H9 (cell line): ENCODE data around the gene KATNIP. TPM values are rescaled to one million over a fixed set of nuclear protein-coding genes. Genes with fewer than 3 reads are reported as not detected.

Experiments
- DNase-seq: peaks from one replicate; pipeline ENCODE4 v3.0.0-alpha.2; 2017
- H2AFZ ChIP-seq: one replicate; pipeline ENCODE4 v1.6.1; 2013; ENCODE audit warnings: mild to moderate bottlenecking, low read length, control low read depth, moderate library complexity
- H2AK5ac ChIP-seq: 2 replicates; pipeline ENCODE4 v1.6.1; 2013; ENCODE audit warnings: low read length, control low read depth, mixed read lengths; ENCODE audit not compliant: insufficient read length
- H2BK120ac ChIP-seq: one replicate; pipeline ENCODE4 v1.6.1; 2013; ENCODE audit warnings: low read depth, mild to moderate bottlenecking, low read length, control low read depth, inconsistent platforms; ENCODE audit not compliant: poor library complexity, severe bottlenecking
- H2BK12ac ChIP-seq: 2 replicates; pipeline ENCODE4 v1.6.1; 2013; ENCODE audit warnings: low read length, control low read depth, mixed read lengths, low read depth; ENCODE audit not compliant: insufficient read length
- H2BK15ac ChIP-seq: 2 replicates; pipeline ENCODE4 v1.6.1; 2013; ENCODE audit warnings: low read depth, low read length, control low read depth
- H2BK20ac ChIP-seq: one replicate; pipeline ENCODE4 v1.6.1; 2013; ENCODE audit warnings: low read depth, mild to moderate bottlenecking, low read length, control low read depth, inconsistent platforms; ENCODE audit not compliant: poor library complexity, severe bottlenecking
- H2BK5ac ChIP-seq: 2 replicates; pipeline ENCODE4 v1.6.1; 2013; ENCODE audit warnings: low read length, control low read depth, mixed read lengths; ENCODE audit not compliant: insufficient read length
- H3K14ac ChIP-seq: 2 replicates; pipeline ENCODE4 v1.6.1; 2013; ENCODE audit warnings: low read length, control low read depth; ENCODE audit not compliant: insufficient read depth
- H3K18ac ChIP-seq: 2 replicates; pipeline ENCODE4 v1.6.1; 2013; ENCODE audit warnings: low read depth, mild to moderate bottlenecking, mixed read lengths, low read length, control low read depth; ENCODE audit not compliant: insufficient read length
- H3K23ac ChIP-seq: 2 replicates; pipeline ENCODE4 v1.6.1; 2013; ENCODE audit warnings: low read length, control low read depth, mixed read lengths, low read depth; ENCODE audit not compliant: insufficient read length
- H3K23me2 ChIP-seq: 2 replicates; pipeline ENCODE4 v1.6.1; 2013; ENCODE audit warnings: low read depth, mild to moderate bottlenecking, mixed read lengths, low read length, control low read depth; ENCODE audit not compliant: insufficient read length, poor library complexity, severe bottlenecking
- H3K27ac ChIP-seq: 2 replicates; pipeline ENCODE4 v1.5.1; 2013; ENCODE audit warnings: low read length, control low read depth, mixed read lengths, low read depth; ENCODE audit not compliant: insufficient read length
- H3K27me3 ChIP-seq: 2 replicates; pipeline ENCODE4 v1.6.1; 2013; ENCODE audit warnings: low read length, control low read depth, inconsistent platforms; ENCODE audit not compliant: insufficient read depth
- H3K4ac ChIP-seq: 2 replicates; pipeline ENCODE4 v1.6.1; 2013; ENCODE audit warnings: low read depth, mild to moderate bottlenecking, control low read depth, inconsistent platforms, low read length, moderate library complexity
- H3K4me1 ChIP-seq: 2 replicates; pipeline ENCODE4 v1.6.1; 2013; ENCODE audit warnings: low read length, control low read depth, inconsistent platforms; ENCODE audit not compliant: insufficient read depth
- H3K4me2 ChIP-seq: 2 replicates; pipeline ENCODE4 v1.6.1; 2013; ENCODE audit warnings: low read length, control low read depth, mixed read lengths; ENCODE audit not compliant: insufficient read length, insufficient read depth
- H3K56ac ChIP-seq: 2 replicates; pipeline ENCODE4 v1.6.1; 2013; ENCODE audit warnings: low read depth, mild to moderate bottlenecking, mixed read lengths, low read length, control low read depth; ENCODE audit not compliant: insufficient read length
- H3K79me1 ChIP-seq: 2 replicates; pipeline ENCODE4 v1.6.1; 2013; ENCODE audit warnings: low read depth, mild to moderate bottlenecking, moderate library complexity, low read length, control low read depth, inconsistent platforms; ENCODE audit not compliant: insufficient read depth, poor library complexity, severe bottlenecking
- H3K79me2 ChIP-seq: 2 replicates; pipeline ENCODE4 v1.6.1; 2013; ENCODE audit warnings: low read length, control low read depth, inconsistent platforms; ENCODE audit not compliant: insufficient read depth
- H3K9ac ChIP-seq: 2 replicates; pipeline ENCODE4 v1.6.1; 2013; ENCODE audit warnings: low read length, control low read depth, mixed read lengths; ENCODE audit not compliant: insufficient read length; ENCODE audit errors: extremely low read depth
- H3K9me3 ChIP-seq: one replicate; pipeline ENCODE4 v1.6.1; 2013; ENCODE audit warnings: low read depth, low read length, inconsistent platforms; ENCODE audit not compliant: control insufficient read depth
- H3T11ph ChIP-seq: one replicate; pipeline ENCODE4 v1.6.1; 2013; ENCODE audit warnings: mild to moderate bottlenecking, low read length, control low read depth, inconsistent platforms
- H4K20me1 ChIP-seq: one replicate; pipeline ENCODE4 v1.6.1; 2013; ENCODE audit not compliant: control insufficient read depth, insufficient read length, insufficient read depth
- H4K5ac ChIP-seq: 2 replicates; pipeline ENCODE4 v1.6.1; 2013; ENCODE audit warnings: low read depth, mild to moderate bottlenecking, mixed read lengths, low read length, control low read depth; ENCODE audit not compliant: insufficient read length
- H4K8ac ChIP-seq: replicated peaks from 2 replicates; pipeline ENCODE4 v1.6.1; 2013; ENCODE audit warnings: low read length, control low read depth, mixed read lengths, low read depth; ENCODE audit not compliant: insufficient read length
- H4K91ac ChIP-seq: 2 replicates; pipeline ENCODE4 v1.6.1; 2013; ENCODE audit warnings: low read depth, mild to moderate bottlenecking, moderate library complexity, mixed read lengths, low read length, control low read depth; ENCODE audit not compliant: insufficient read length
- H3K27ac Mint-ChIP-seq, 3 experiments: 2 replicates in 2 of 3; 3 replicates in 1 of 3; pipeline ENCODE4 v1.8.0; 2020 to 2021; ENCODE audit warnings: mixed read lengths in 3 of 3, mild to moderate bottlenecking in 1 of 3, moderate library complexity in 1 of 3
- H3K27me3 Mint-ChIP-seq: 2 replicates; pipeline ENCODE4 v1.8.0; 2021; ENCODE audit warnings: low read depth, mild to moderate bottlenecking, moderate library complexity, mixed read lengths
- H3K36me3 Mint-ChIP-seq, 3 experiments: 2 replicates in 2 of 3; 3 replicates in 1 of 3; pipeline ENCODE4 v1.8.0; 2020 to 2021; ENCODE audit warnings: low read depth in 3 of 3, mixed read lengths in 3 of 3; ENCODE audit not compliant: insufficient read depth in 1 of 3
- H3K4me1 Mint-ChIP-seq, 2 experiments: 2 replicates each; pipeline ENCODE4 v1.8.0; 2020; ENCODE audit warnings: mixed read lengths in 2 of 2
- H3K4me3 Mint-ChIP-seq, 2 experiments: 2 replicates in 1 of 2; 3 replicates in 1 of 2; pipeline ENCODE4 v1.8.0; 2020 to 2021; ENCODE audit warnings: mild to moderate bottlenecking in 2 of 2, mixed read lengths in 2 of 2, moderate library complexity in 1 of 2
- H3K9me3 Mint-ChIP-seq, 2 experiments: 2 replicates in 1 of 2; 3 replicates in 1 of 2; pipeline ENCODE4 v1.8.0; 2020; ENCODE audit warnings: mild to moderate bottlenecking in 2 of 2, mixed read lengths in 2 of 2, moderate library complexity in 1 of 2
- CTCF ChIP-seq: fragments of 200-600 bp; sonication (generic); conservative IDR thresholded peaks from 3 replicates; pipeline ENCODE4 v1.8.0; 2021; ENCODE audit warnings: antibody characterized with exemption, mild to moderate bottlenecking
- WGBS: extraction: QIAGEN DNeasy Blood & Tissue Kit; methylation state at CpG from one replicate; pipeline ENCODE4 v1.1.7; 2013; ENCODE audit warnings: missing lambda C conversion rate, low lambda C conversion rate, mixed read lengths; ENCODE audit not compliant: insufficient read length; ENCODE audit errors: extremely low coverage; 5-methylcytosine and 5-hydroxymethylcytosine counted together
- total RNA-seq: library from RNA; stranded (reverse); gene quantifications from 2 replicates; pipeline ENCODE4 v1.2.1, GENCODE V29; 2021

KATNIP gene
- total RNA-seq, 1 experiment from 2014 or later = 13.2 TPM

GRCh38 chr16:27583634-27584033 is 33.7 kb downstream of the KATNIP start:
- no peak overlapping the region for H2AK5ac ChIP-seq
- no peak overlapping the region for H4K8ac ChIP-seq
- H3K4me1 Mint-ChIP-seq = peaks cover 16 to 19% of the 10 kb centered on the region in 2 experiments
- H3K23ac ChIP-seq = no peak overlapping the region
- H3K27ac ChIP-seq = no peak overlapping the region
- H2BK12ac ChIP-seq = no peak overlapping the region
- no peaks in the 10 kb centered on the region for H3K9me3 ChIP-seq
- no peaks in the 10 kb centered on the region for H3K27me3 ChIP-seq
- H3K4me1 ChIP-seq = no peaks in the 10 kb centered on the region
- H3K79me1 ChIP-seq = no peaks in the 10 kb centered on the region
- no peaks in the 10 kb centered on the region for H3K27me3 Mint-ChIP-seq
- no peak overlapping the region for H2AFZ ChIP-seq
- no peak overlapping the region for H3T11ph ChIP-seq
- H2BK20ac ChIP-seq = no peak overlapping the region
- no peak for DNase-seq
- H4K20me1 ChIP-seq = no peaks in the 10 kb centered on the region
- no peak overlapping the region for H4K91ac ChIP-seq
- no peak overlapping the region for H3K56ac ChIP-seq
- H4K5ac ChIP-seq = no peak overlapping the region
- H3K4me3 Mint-ChIP-seq = no peak overlapping the region
- H3K4me2 ChIP-seq = no peak overlapping the region
- H3K9ac ChIP-seq = no peak overlapping the region
- H3K27ac Mint-ChIP-seq = no peak overlapping the region
- H2BK120ac ChIP-seq = no peak overlapping the region
- no peak overlapping the region for H2BK5ac ChIP-seq
- H3K9me3 Mint-ChIP-seq = no peaks in the 10 kb centered on the region
- no peak overlapping the region for H2BK15ac ChIP-seq
- no peak overlapping the region for H3K14ac ChIP-seq
- no peak overlapping the region for H3K4ac ChIP-seq
- H3K79me2 ChIP-seq = no peaks in the 10 kb centered on the region
- no peaks in the 10 kb centered on the region for H3K23me2 ChIP-seq
- WGBS = no CpG with 5 or more reads among the region's 1 CpG
- TF ChIP-seq CTCF = no peak
- H3K36me3 Mint-ChIP-seq = peaks cover 0 to 3% (median 2%) of the 10 kb centered on the region in 3 experiments; a peak in 5 of 7 replicates
- no peak overlapping the region for H3K18ac ChIP-seq
